HG02885 (cell line): ENCODE results near the gene CYB561.
"Not testable (repeated sequence)": the region's sequence is repeated elsewhere in the genome, so short reads cannot be mapped to it uniquely, and the experiment has no call there.

Experiments
- ATAC-seq: cut with Tn5 transposase; IDR thresholded peaks from one replicate; pipeline ENCODE4 v1.9.1; 2021; ENCODE audit warnings: mild to moderate bottlenecking; ENCODE audit not compliant: unreplicated experiment, poor library complexity

CYB561 gene

DNA sequence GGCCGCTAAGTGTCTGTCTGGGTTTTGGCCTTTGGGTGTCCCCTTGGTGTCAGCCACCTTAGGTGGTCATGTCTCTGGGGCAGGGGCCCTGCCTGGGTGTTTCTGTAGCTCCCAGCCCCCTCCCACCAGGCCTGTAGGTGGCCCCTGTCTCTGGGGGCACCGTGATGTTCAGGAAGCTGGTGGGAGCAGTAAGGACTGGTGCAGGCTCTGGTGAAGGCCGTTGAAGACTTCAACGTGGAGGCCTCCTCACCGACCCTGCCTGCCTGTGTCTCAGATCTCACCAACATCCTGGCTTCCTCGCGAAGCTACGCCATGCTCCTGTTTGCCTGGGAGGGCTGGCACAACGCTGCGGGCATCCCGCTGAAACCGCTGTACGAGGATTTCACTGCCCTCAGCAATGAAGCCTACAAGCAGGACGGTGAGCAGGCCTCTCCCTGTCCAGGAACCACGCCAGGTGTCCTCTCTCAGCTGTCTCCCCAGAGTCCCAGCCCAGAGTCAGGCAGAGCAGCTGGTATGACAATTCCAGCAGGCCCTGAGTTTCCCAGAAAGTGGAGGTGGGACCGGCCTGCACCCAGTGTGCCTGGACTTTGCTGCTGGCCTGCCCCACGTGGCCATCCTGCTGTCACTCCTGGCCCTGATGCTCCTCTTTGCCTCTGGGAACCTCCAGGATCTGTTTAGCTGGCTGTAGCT, 33.5 kb upstream of the CYB561 start:
- ATAC-seq, result no peak

DNA sequence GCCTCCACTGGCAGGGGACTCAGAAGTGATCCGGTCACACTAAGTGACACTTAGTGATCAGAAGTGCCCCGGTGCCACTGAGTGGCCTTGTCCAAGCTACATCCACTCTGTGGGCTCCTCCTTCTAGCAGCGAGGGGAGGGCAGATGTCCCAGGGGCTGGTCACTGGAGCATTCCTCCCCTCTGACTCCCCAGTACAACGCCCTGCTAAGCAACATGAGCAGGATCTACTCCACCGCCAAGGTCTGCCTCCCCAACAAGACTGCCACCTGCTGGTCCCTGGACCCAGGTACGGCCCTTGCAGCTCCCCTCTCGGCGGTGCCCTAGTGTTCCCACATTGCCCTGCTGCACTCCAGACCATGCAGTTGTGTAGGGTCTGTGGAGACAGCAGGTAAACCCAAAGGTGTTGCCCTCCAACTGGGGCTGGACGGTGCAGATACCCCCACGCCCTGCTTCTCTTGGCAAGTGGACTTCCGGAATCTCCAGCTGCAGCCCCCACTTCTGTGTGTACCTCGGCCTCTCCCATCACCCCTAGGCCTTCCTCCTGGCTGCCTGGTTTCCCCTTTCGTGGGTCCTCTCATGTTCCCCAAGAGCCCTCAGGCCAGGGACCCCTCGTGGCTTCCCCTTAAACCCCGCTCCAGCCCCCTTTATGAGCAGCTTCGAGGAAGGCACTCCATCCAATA, 32.8 kb upstream of the CYB561 start:
- peak; percentile 67 for ATAC-seq

DNA sequence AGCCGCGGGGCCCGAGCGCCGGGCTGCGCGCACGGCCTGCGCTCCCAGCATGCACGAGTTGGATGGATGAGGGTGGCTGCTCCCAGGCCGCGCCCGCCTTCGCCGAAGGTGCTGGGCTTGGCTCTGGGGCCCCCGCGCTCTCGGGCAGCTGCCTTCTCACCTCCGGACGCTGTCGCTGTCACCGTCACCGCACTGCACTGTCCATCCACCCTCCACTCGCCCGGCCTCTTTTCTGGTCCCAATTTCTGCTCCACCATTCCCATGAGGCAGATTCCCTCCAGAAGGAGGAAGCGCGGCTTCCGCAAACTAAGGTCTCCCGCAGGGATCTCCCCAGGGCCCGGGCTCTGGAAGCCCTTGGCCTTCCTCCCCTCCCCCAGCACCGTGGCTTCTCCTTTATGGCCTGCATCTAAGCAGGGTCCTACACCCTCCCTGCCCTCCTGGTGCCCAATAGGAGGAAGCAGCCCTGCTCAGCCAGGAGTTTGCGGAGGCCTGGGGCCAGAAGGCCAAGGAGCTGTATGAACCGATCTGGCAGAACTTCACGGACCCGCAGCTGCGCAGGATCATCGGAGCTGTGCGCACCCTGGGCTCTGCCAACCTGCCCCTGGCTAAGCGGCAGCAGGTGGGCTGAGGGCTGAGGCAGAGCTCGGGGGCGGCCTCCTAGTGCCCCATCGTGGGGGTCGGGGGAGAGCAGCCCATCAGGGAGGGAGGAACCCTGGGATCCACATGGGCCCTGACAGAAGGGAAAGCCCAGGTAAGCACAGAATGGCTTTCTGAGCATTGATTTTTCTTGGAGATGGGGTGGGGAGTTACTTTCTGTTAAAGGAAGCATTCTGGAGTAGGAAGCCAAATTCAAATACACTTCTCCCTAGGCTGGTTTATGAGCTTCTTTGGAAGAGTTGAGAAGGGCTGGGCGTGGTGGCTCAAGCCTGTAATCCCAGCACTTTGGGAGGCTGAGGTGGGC, 31.7 kb upstream of the CYB561 start:
- no peak for ATAC-seq

GRCh38 chr17:63476854-63477479, 30.9 kb upstream of the CYB561 start, which contains the start of gene ACE:
Gene ACE, plus strand, starts transcription at chr17:63477061. Its CDS starts 34 bp downstream, at chr17:63477095.
- ATAC-seq, result peak; percentile 45

GRCh38 chr17:63476459-63476853, 30.4 kb upstream of the CYB561 start:
- ATAC-seq, result no peak

DNA sequence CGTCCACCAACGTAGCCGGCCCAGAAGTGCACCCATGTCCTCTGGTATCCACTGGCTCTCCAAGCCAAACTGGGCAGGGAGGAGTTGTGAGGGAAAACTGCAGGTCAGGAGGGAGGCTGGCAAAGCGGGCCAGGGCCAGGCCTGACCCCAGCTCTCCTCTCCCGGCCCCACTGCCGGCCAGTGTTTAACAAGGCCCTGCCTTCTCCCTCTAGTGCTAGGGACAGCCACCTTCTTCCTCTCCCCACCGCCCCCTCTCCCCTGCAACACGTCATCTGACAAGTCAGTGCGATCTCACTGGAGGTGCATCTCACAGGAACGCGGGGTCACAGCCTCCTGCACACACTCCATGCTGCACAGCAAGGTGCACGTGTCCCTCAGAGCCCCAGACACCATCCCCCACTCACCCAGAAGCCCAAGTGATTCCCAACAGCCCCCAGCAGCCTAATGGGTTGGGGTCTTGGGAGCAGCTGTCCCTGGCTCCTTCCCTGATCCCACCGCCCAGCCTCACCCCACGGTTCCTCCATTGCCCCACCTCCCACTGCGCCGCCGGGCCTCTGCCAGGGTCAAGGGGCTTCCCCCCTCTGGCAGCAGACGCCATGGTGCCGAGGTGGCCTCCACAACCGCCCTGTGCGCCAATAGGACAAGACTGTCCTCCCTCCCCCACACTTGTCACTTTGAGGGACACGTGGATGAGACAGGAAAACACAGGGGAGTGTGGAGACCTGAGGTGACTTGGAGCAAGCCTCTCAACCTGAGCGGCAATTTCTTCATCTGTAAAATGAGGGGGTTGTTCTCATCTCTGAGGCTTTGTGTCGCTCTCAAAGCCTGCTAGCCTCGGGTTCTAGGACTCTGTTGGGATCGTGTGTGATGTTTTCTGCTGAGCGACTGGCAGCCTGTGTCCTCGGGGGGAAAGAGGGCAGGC, 29.6 kb upstream of the CYB561 start:
- no peak for ATAC-seq

DNA sequence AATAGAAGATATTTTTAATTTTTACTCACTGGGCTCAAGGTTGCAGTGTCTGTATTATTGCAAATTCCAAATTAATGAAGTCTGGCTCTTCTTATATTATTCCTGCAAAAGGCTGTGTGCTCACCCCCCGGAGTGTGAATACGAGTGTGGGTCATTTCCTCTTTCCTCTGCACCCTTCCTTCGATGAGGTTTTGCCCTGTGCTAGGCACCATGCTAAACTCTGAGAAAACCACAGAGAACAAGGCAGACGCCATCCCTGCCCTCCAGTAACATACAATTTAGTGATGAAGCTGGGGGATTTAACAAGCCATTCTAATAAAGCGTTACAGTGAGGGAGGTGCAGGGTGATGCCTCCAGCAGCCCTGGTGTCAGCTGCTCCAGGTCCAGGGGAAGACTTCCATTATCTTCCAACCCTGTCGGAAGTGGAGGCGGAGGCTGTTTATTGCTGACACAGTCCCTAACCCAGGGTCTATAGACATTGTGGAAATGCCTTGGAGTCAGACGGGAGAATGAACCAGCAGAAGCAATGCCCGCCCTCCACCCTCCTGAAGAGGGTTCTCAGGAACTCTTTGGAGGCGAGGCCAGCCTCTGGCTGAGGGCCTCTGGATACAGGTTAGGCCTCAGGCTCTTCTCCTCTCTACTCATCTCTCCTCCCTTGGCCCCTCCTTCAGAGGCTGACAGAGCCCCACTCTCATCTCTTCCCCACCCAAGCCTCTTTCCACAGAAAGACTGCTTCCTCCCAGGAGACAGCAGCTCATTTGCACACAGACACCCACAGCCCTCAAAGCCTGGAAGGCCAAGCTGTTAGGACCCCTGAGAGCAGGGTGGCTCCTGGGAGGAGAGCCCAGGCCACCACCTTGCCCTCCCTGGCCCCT, 28.7 kb upstream of the CYB561 start:
- ATAC-seq, result no peak

DNA sequence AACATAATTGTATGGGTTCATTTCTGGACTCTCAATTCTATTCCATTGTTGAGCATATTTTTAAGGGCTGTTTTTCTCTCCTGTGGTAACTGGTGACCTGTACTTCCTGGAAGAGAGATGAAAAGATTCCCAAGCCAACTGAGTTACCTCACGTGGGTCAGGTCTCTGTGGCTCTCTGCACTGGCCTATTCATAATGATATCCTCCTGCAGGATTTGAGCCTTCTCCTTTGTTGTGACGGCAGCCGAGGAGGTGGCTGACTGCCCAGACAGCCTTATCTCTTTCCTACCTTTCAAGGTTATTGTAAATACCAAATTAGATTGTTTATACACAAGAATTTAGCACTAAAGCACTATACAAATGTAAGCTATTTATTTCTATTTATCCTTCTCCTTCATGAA, 28.1 kb upstream of the CYB561 start:
- ATAC-seq, result no peak

DNA sequence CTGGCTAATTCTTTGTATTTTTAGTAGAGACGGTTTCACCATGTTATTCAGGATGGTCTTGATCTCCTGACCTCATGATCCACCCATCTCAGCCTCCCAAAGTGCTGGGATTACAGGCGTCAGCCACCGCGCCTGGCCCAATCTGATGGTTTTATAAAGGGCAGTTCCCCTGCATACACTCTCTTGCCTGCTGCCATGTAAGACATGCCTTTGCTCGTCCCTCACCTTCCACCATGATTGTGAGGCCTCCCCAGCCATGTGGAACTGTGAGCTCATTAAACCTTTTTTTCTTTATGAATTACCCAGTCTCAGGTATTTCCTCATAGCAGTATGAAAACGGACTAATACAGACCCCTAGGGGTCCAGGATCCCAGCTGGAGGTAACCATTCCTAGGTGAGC, 22.0 kb upstream of the CYB561 start:
- ATAC-seq, result not testable (repeated sequence)

- ATAC-seq, result no peak
These were observed 18.7 kb upstream of the CYB561 start for GRCh38 chr17:63464691-63465236.

GRCh38 chr17:63463771-63464170, 17.7 kb upstream of the CYB561 start:
- ATAC-seq, result no peak

- no peak for ATAC-seq
These were observed 13.9 kb upstream of the CYB561 start for GRCh38 chr17:63460018-63460417.

- no peak for ATAC-seq
These were observed 12.4 kb upstream of the CYB561 start for GRCh38 chr17:63458478-63458877.

DNA sequence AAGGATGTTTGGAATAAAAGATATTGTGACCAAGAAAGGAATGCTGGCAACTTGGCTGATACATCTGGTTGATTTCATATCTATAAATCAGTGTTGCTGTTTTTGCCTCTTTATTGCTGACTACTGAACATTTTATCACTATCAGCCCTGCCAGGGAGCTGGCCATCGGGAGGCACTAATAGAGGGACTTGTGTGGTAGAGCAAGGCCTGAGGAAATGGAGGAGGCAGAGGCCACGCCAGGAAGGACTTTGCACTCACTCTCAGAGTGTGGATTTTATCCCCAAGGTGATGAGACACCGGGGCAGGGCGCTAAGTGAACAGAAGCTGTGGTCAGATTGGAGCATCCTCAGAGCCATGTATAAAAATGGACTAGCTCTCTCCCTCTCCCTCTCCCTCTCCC, 9.3 kb upstream of the CYB561 start:
- ATAC-seq, result no peak

DNA sequence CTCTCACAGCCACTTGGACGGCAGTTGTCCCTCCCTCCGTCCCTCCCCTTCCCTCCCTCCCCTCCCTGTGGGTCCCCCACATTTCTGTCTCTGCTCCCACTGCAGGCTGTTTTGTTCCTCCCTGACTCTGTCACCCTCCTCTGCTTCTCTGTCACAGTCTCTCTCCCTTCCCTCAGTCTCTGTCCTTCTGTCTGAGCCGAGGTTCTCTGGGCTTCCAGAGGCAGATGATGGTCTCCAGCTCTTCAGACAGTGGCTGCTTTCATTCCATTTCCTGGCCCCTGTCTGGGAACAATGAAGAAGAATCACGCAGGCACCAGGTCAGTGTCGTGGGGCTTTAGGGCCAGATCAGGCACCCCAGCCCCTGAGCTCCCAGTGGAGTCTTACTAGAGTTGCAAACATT, 8.8 kb upstream of the CYB561 start:
- no peak for ATAC-seq

- not testable (repeated sequence) for ATAC-seq
These were observed 8.3 kb upstream of the CYB561 start for GRCh38 chr17:63454357-63454756.

GRCh38 chr17:63452962-63453551, 7.0 kb upstream of the CYB561 start:
- no peak for ATAC-seq
